OCI-M2 (cell line): ENCODE measurements around the gene SPACA9.

Source experiments
- DNase-seq: peaks from one replicate; lab custom pipeline; 2025; ENCODE audit not compliant: unreplicated experiment; lab: John Stamatoyannopoulos, UW

Gene SPACA9

GRCh38 chr9:132937463-132937901 is 58.8 kb downstream of the SPACA9 start:
- no peak for DNase-seq

- no peak for DNase-seq
Observed at GRCh38 chr9:132939169-132939568, 60.5 kb downstream of the SPACA9 start.
